H1 (cell line): ENCODE data around the gene DMWD. TPM values are rescaled to one million over a fixed set of nuclear protein-coding genes. Genes with fewer than 3 reads are reported as not detected.

Experiments
- CTCF ChIA-PET: fragments of 300-600 bp; sonication (Branson Sonifier 250); formaldehyde crosslinking; loops from one replicate; lab custom pipeline; 2021; ENCODE audit not compliant: partially characterized antibody; lab: Charles Lee
- POLR2A ChIA-PET: fragments of 300-600 bp; sonication (Branson Sonifier 250); formaldehyde crosslinking; loops from one replicate; lab custom pipeline; 2021; ENCODE audit warnings: inconsistent platforms; ENCODE audit not compliant: partially characterized antibody; lab: Charles Lee
- DNase-seq, 2 experiments: peaks; one replicate each; pipeline versions ENCODE4 v3.0.0 to v3.0.0-alpha.2; 2010 to 2022; ENCODE audit warnings: low spot score in 2 of 2, low read depth in 1 of 2, mixed read lengths in 1 of 2
- FAIRE-seq: peaks from 2 replicates; lab custom pipeline; 2011; peaks lifted over from hg19 to GRCh38; lab: Jason Lieb, UNC
- H2AFZ ChIP-seq: 2 replicates; pipeline ENCODE4 v1.8.1; 2012; ENCODE audit warnings: low read length, inconsistent platforms
- H2AK5ac ChIP-seq: 2 replicates; pipeline ENCODE4 v1.6.1; 2013; ENCODE audit warnings: low read depth, low read length
- H2BK120ac ChIP-seq: replicated peaks from 2 replicates; pipeline ENCODE3; 2013; ENCODE audit warnings: low read depth, low read length, inconsistent platforms
- H2BK12ac ChIP-seq: 2 replicates; pipeline ENCODE4 v1.6.1; 2013; ENCODE audit warnings: low read depth, low read length
- H2BK15ac ChIP-seq: 2 replicates; pipeline ENCODE4 v1.6.1; 2013; ENCODE audit warnings: low read length
- H2BK20ac ChIP-seq: 2 replicates; pipeline ENCODE4 v1.6.1; 2013; ENCODE audit warnings: low read length
- H2BK5ac ChIP-seq: 2 replicates; pipeline ENCODE4 v1.6.1; 2013; ENCODE audit warnings: low read depth, low read length
- H3K14ac ChIP-seq: 2 replicates; pipeline ENCODE4 v1.6.1; 2013; ENCODE audit warnings: inconsistent platforms; ENCODE audit not compliant: insufficient read length
- H3K18ac ChIP-seq: 2 replicates; pipeline ENCODE4 v1.6.1; 2013; ENCODE audit warnings: low read length; ENCODE audit errors: extremely low read depth
- H3K23ac ChIP-seq: 2 replicates; pipeline ENCODE4 v1.6.1; 2013; ENCODE audit warnings: inconsistent platforms; ENCODE audit not compliant: insufficient read length
- H3K23me2 ChIP-seq: 2 replicates; pipeline ENCODE4 v1.6.1; 2013; ENCODE audit warnings: low read depth, low read length
- H3K27ac ChIP-seq: 2 replicates; pipeline ENCODE4 v1.6.1; 2011; ENCODE audit warnings: low read depth, low read length, inconsistent platforms
- H3K27me3 ChIP-seq, 4 experiments: replicated peaks in 1 of 4; 1 replicate in 1 of 4; 2 replicates in 3 of 4; pipeline versions ENCODE4 v1.6.1 to v1.8.1; 2011 to 2013; ENCODE audit warnings: low read length in 3 of 4, mild to moderate bottlenecking in 3 of 4, inconsistent platforms in 2 of 4, mixed read lengths in 2 of 4, moderate library complexity in 1 of 4; ENCODE audit not compliant: control insufficient read depth in 3 of 4, insufficient read depth in 3 of 4; ENCODE audit errors: extremely low read depth in 1 of 4
- H3K36me3 ChIP-seq, 4 experiments: 2 replicates each; pipeline versions ENCODE4 v1.6.1 to v1.8.1; 2011 to 2013; ENCODE audit warnings: mild to moderate bottlenecking in 4 of 4, low read length in 3 of 4, moderate library complexity in 2 of 4, control low read depth in 1 of 4, inconsistent platforms in 1 of 4; ENCODE audit not compliant: insufficient read depth in 4 of 4, control insufficient read depth in 2 of 4
- H3K4ac ChIP-seq: replicated peaks from 2 replicates; pipeline ENCODE3; 2013; ENCODE audit warnings: low read length, low read depth, mixed read lengths, inconsistent platforms; ENCODE audit not compliant: insufficient read length
- H3K4me1 ChIP-seq, 4 experiments: replicated peaks in 1 of 4; 1 replicate in 1 of 4; 2 replicates in 3 of 4; pipeline versions ENCODE4 v1.6.1 to v1.8.1; 2011 to 2013; ENCODE audit warnings: low read length in 3 of 4, inconsistent platforms in 2 of 4, mixed read lengths in 1 of 4; ENCODE audit not compliant: insufficient read depth in 4 of 4, control insufficient read depth in 3 of 4
- H3K4me2 ChIP-seq, 2 experiments: 2 replicates each; pipeline versions ENCODE4 v1.6.1 to v1.8.1; 2011 to 2013; ENCODE audit warnings: low read depth in 2 of 2, low read length in 2 of 2, control low read depth in 1 of 2, inconsistent platforms in 1 of 2, mild to moderate bottlenecking in 1 of 2; ENCODE audit not compliant: insufficient read depth in 1 of 2
- H3K4me3 ChIP-seq, 4 experiments: fragments of 200-600, 300-600 bp in 1 of 4; sonication (generic), shearing (Covaris generic), sonication (Bioruptor Twin) in 1 of 4; 2 replicates each; pipeline versions ENCODE4 v1.5.1 to v1.8.1; 2011 to 2016; ENCODE audit warnings: low read length in 4 of 4, low read depth in 3 of 4, control low read depth in 2 of 4, inconsistent platforms in 2 of 4, mild to moderate bottlenecking in 2 of 4, mixed read lengths in 1 of 4, moderate library complexity in 1 of 4; ENCODE audit not compliant: insufficient read depth in 2 of 4; ENCODE audit errors: extremely low read depth in 1 of 4
- H3K56ac ChIP-seq: replicated peaks from 2 replicates; pipeline ENCODE3; 2013; ENCODE audit warnings: low read depth, mild to moderate bottlenecking, mixed read lengths, low read length, inconsistent platforms; ENCODE audit not compliant: insufficient read length
- H3K79me1 ChIP-seq: 2 replicates; pipeline ENCODE4 v1.6.1; 2013; ENCODE audit warnings: low read depth, low read length, control low read depth
- H3K79me2 ChIP-seq, 2 experiments: 2 replicates each; pipeline versions ENCODE4 v1.6.1 to v1.8.1; 2012 to 2013; ENCODE audit warnings: low read length in 2 of 2, mild to moderate bottlenecking in 2 of 2, inconsistent platforms in 1 of 2; ENCODE audit not compliant: insufficient read depth in 2 of 2, control insufficient read depth in 1 of 2
- H3K9ac ChIP-seq, 4 experiments: replicated peaks in 1 of 4; 1 replicate in 1 of 4; 2 replicates in 3 of 4; pipeline versions ENCODE4 v1.6.1 to v1.8.1; 2011 to 2013; ENCODE audit warnings: low read depth in 3 of 4, low read length in 3 of 4, control low read depth in 2 of 4, mild to moderate bottlenecking in 2 of 4, moderate library complexity in 2 of 4, inconsistent platforms in 1 of 4; ENCODE audit errors: extremely low read depth in 1 of 4
- H3K9me3 ChIP-seq, 2 experiments: 2 replicates each; pipeline versions ENCODE4 v1.6.1 to v1.8.1; 2012 to 2013; ENCODE audit warnings: mild to moderate bottlenecking in 2 of 2, moderate library complexity in 2 of 2, control low read depth in 1 of 2, inconsistent platforms in 1 of 2, low read depth in 1 of 2, low read length in 1 of 2, mixed read lengths in 1 of 2; ENCODE audit not compliant: insufficient read depth in 2 of 2
- H4K20me1 ChIP-seq, 2 experiments: replicated peaks in 1 of 2; 2 replicates each; pipeline versions ENCODE3 to v1.8.1; 2011 to 2013; ENCODE audit warnings: inconsistent platforms in 2 of 2, low read length in 2 of 2, mild to moderate bottlenecking in 1 of 2; ENCODE audit not compliant: insufficient read depth in 2 of 2, control insufficient read depth in 1 of 2
- H4K5ac ChIP-seq: 2 replicates; pipeline ENCODE4 v1.6.1; 2013; ENCODE audit warnings: low read length, low read depth, mixed read lengths, inconsistent platforms; ENCODE audit not compliant: insufficient read length
- H4K8ac ChIP-seq: 2 replicates; pipeline ENCODE4 v1.8.0; 2013; ENCODE audit warnings: mild to moderate bottlenecking, moderate library complexity, low read length, inconsistent platforms; ENCODE audit not compliant: insufficient read depth; ENCODE audit errors: extremely low read depth
- H4K91ac ChIP-seq: replicated peaks from 2 replicates; pipeline ENCODE3; 2013; ENCODE audit warnings: low read length, mixed read lengths, inconsistent platforms; ENCODE audit not compliant: insufficient read length
- BCL11A ChIP-seq, 2 experiments: IDR thresholded peaks; one replicate each; pipeline ENCODE4 v1.6.1; 2011; ENCODE audit warnings: low read depth in 2 of 2, low read length in 2 of 2, mild to moderate bottlenecking in 2 of 2
- BRCA1 ChIP-seq: IDR thresholded peaks from 2 replicates; pipeline ENCODE4 v1.6.1; 2012; ENCODE audit warnings: low read depth, low read length, improper control_type of control experiment
- EGR1 ChIP-seq: IDR thresholded peaks from 2 replicates; pipeline ENCODE4 v1.6.1; 2011; ENCODE audit warnings: low read depth, low read length, borderline replicate concordance
- JUN ChIP-seq: IDR thresholded peaks from 2 replicates; pipeline ENCODE4 v1.6.1; 2011; ENCODE audit warnings: low read depth, mild to moderate bottlenecking, improper control_type of control experiment, low read length
- KDM4A ChIP-seq: IDR thresholded peaks from one replicate; pipeline ENCODE4 v1.7.1; 2012; ENCODE audit warnings: low read depth, mild to moderate bottlenecking, moderate library complexity, low read length, inconsistent platforms; ENCODE audit not compliant: severe bottlenecking
- PHF8 ChIP-seq: fragments of 200-600 bp; sonication (generic); conservative IDR thresholded peaks from 2 replicates; pipeline ENCODE4 v1.7.1; 2012; ENCODE audit warnings: low read depth, mild to moderate bottlenecking, inconsistent platforms, low read length, moderate library complexity
- TCF12 ChIP-seq: IDR thresholded peaks from 2 replicates; pipeline ENCODE4 v1.6.1; 2011; ENCODE audit warnings: low read depth, mild to moderate bottlenecking, low read length
- WGBS, 2 experiments: shearing (Covaris generic) in 1 of 2; methylation state at CpG; one replicate each; pipeline versions ENCODE4 v1.1.6 to v1.1.7; 2013 to 2015; ENCODE audit warnings: low lambda C conversion rate in 2 of 2, mixed read lengths in 2 of 2, inconsistent platforms in 1 of 2, low coverage in 1 of 2, missing lambda C conversion rate in 1 of 2; ENCODE audit not compliant: insufficient replicate concordance in 2 of 2, insufficient coverage in 1 of 2, insufficient read length in 1 of 2; ENCODE audit errors: extremely low coverage in 1 of 2, missing lambda C conversion rate in 1 of 2; 5-methylcytosine and 5-hydroxymethylcytosine counted together
- polyA plus RNA-seq, 7 experiments: library from polyadenylated mRNA; depleted of rRNA in 3 of 7; stranded (reverse) in 5 of 7; unstranded in 2 of 7; fragments of >200 nt in 5 of 7; fragments of 200-250 nt in 2 of 7; gene quantifications; 1 replicate in 5 of 7; 2 replicates in 1 of 7; 4 replicates in 1 of 7; pipeline versions ENCODE4 v1.2.1 to v1.2.3, GENCODE V29; 2011 to 2013; ENCODE audit warnings: missing spikeins in 2 of 7, mixed read lengths in 2 of 7
- total RNA-seq: library from RNA; stranded (reverse); fragmentation: NEBNext Ultra II Directional; extraction: Animal tissue kit (Norgen Biotek cat#: 25700); gene quantifications from 2 replicates; pipeline ENCODE4 v1.2.1, GENCODE V29; 2021

Gene DMWD
- total and polyA plus RNA-seq, 2 of the 8 experiments (the other 6 are each of a cell fraction or from before 2014, with no cell fraction given): 13.6 to 41.0 TPM

GRCh38 chr19:45817725-45818301, 25.2 kb upstream of the DMWD start:
- no peak overlapping the region; the same call in 1 of the 2 replicates for H2BK12ac ChIP-seq
- peaks cover 0 to 23% (median 20%) of the 10 kb centered on the region in 4 experiments; a peak in 6 of 7 replicates for H3K4me1 ChIP-seq
- H3K9me3 ChIP-seq: no peaks in the 10 kb centered on the region
- no peak for TF ChIP-seq PHF8
- no peak for TF ChIP-seq BRCA1
- TF ChIP-seq BCL11A (IDR thresholded peaks at IDR 0.05; ENCODE audit: low read depth in 2 of 2, low read length in 2 of 2): no peak
- TF ChIP-seq JUN: no peak
- TF ChIP-seq TCF12: no peak
- no peak for TF ChIP-seq KDM4A
- TF ChIP-seq EGR1: no peak
- H4K20me1 ChIP-seq: peaks cover 0 to 4% of the 10 kb centered on the region in 2 experiments
- peaks cover 3 to 21% (median 12%) of the 10 kb centered on the region in 4 experiments; a peak in 6 of 8 replicates for H3K36me3 ChIP-seq
- H2BK15ac ChIP-seq: no peak overlapping the region
- no peaks in the 10 kb centered on the region; the same call in 1 of the 2 replicates for H3K79me1 ChIP-seq
- H3K18ac ChIP-seq: no peak overlapping the region
- H3K4me3 ChIP-seq: no peak overlapping the region
- no peak overlapping the region for H3K56ac ChIP-seq
- H3K9ac ChIP-seq: no peak overlapping the region
- H2BK120ac ChIP-seq: no peak overlapping the region
- H3K4ac ChIP-seq: peak overlapping the region; percentile 75
- H3K4me2 ChIP-seq: peak overlapping the region; percentile 1 to 18; a peak in 1 of 4 replicates
- ChIA-PET CTCF (interaction anchor here (0.6 to 8.8 kb wide), 23 partner anchors 10 to 659 kb away, joined by 3 to 107 read pairs (median 7); partner anchors contain the start of genes DMPK, DMWD, IRF2BP1 and MYPOP), POLR2A (interaction anchor here (1.1 to 12.6 kb wide), 19 partner anchors 8 to 126 kb away, joined by 3 to 175 read pairs (median 4); partner anchors contain the start of genes DMPK, FOXA3, IRF2BP1 and SIX5)
- H2BK20ac ChIP-seq: peak overlapping the region; percentile 21; the same call in 1 of the 2 replicates
- peak overlapping the region; percentile 73 for H4K8ac ChIP-seq
- no peak overlapping the region for H3K23ac ChIP-seq
- H4K91ac ChIP-seq: peak overlapping the region; percentile 47
- 80% methylated on average over 13 of the region's 19 CpGs; no CpG with 5 or more reads in 1 of the 2 experiments for WGBS, 2 experiments
- H3K79me2 ChIP-seq: no peaks in the 10 kb centered on the region
- H2AK5ac ChIP-seq: no peak overlapping the region
- DNase-seq (peak in 1 of 2 experiments; percentile 79), FAIRE-seq (no peak)
- no peaks in the 10 kb centered on the region for H3K27me3 ChIP-seq
- peaks cover 16% of the 10 kb centered on the region for H3K23me2 ChIP-seq
- H4K5ac ChIP-seq: no peak overlapping the region
- no peak overlapping the region for H2AFZ ChIP-seq
- H3K27ac ChIP-seq: no peak overlapping the region
- H2BK5ac ChIP-seq: no peak overlapping the region; the same call in 1 of the 2 replicates
- H3K14ac ChIP-seq: no peak overlapping the region
